Measurements from ENCODE around the gene C14orf132.

GRCh38 chr14:96060186-96060933, 21.2 kb downstream of the C14orf132 start:
- TF ChIP-seq ZNF274 (IDR thresholded peaks at IDR 0.05; ENCODE audit: borderline replicate concordance, low read depth, low read length) (no peak), ZBTB1 (CRISPR knock-in tag; IDR thresholded peaks at IDR 0.05; ENCODE audit: borderline replicate concordance, low read depth) (no peak), U2AF2 (optimal IDR thresholded peaks at IDR 0.05; ENCODE audit: low read depth, low read length) (no peak), ESRRA (IDR thresholded peaks at IDR 0.05; ENCODE audit: borderline replicate concordance, low read depth) (no peak), TAF15 (IDR thresholded peaks at IDR 0.05; ENCODE audit: low read depth, low read length) (no peak), CTCF (IDR thresholded peaks at IDR 0.05 in 2 of 3, conservative IDR thresholded peaks at IDR 0.05 in 1 of 3; ENCODE audit: insufficient read depth in 2 of 3, low read depth in 1 of 3, low read length in 3 of 3) (no peak), SRF (CRISPR knock-in tag; IDR thresholded peaks at IDR 0.05) (no peak), ZNF263 (CRISPR knock-in tag; IDR thresholded peaks at IDR 0.05; ENCODE audit: borderline replicate concordance) (no peak), CHD2 (IDR thresholded peaks at IDR 0.05; ENCODE audit: low read depth, low read length) (no peak)
